AG09319 (cell line): ENCODE results near the gene NNT.

Source experiments
- DNase-seq: peaks from one replicate; pipeline ENCODE4 v3.0.0-alpha.2; 2010; ENCODE audit warnings: low read depth; ENCODE audit errors: extremely low read depth
- CTCF ChIP-seq: IDR thresholded peaks from 2 replicates; pipeline ENCODE4 v1.5.1; 2011; ENCODE audit warnings: low read depth, mild to moderate bottlenecking, inconsistent platforms, low read length, moderate library complexity

NNT gene

GRCh38 chr5:43631182-43631910, 28.4 kb downstream of the NNT start:
- peak; percentile 71 for TF ChIP-seq CTCF
- DNase-seq, result peak; percentile 57

- no peak for DNase-seq
- no peak for TF ChIP-seq CTCF
These were observed 31.6 kb downstream of the NNT start for GRCh38 chr5:43634621-43635020.

DNA sequence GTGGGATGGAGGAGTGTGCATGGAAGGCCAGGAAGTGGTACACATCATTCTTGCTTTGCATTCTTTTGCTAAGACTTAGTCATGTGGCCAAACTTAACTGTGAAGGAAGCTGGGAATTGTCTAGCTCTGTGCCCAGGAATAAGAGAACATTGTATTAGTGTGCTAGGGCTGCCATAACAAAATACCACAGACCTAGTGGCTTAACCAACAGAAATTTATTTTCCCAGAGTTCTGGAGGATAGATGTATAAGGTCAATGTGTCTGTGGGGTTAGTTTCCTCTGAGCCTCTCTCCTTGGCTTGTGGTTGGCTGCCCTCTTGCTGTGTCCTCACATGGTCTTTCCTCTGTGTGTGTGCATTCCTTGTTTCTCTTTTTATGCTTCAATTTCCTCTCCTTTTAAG, 32.4 kb downstream of the NNT start:
- no peak for DNase-seq
- TF ChIP-seq CTCF, result no peak

- TF ChIP-seq CTCF, result no peak
- DNase-seq, result no peak
These were observed 33.1 kb downstream of the NNT start for GRCh38 chr5:43636076-43636475.

- no peak for DNase-seq
- no peak for TF ChIP-seq CTCF
These were observed 34.4 kb downstream of the NNT start for GRCh38 chr5:43637416-43637815.

DNA sequence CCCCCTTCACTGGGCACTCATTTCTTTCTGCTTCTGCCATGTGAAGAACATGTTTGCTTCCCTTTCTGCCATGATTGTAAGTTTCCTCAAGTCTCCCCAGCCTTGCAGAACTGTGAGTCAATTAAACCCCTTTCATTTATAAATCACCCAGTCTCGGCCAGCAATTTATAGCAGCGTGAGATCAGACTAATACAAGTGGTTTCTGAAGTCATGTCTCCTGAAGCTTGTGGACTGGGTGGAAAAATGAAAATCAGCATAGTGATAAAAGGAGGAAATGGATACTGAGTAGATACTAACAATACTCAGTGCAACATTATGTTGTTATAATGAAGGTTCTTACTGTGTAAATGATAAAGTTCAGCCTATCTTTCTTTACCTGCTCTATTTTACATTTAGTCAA, 35.1 kb downstream of the NNT start:
- no peak for TF ChIP-seq CTCF
- DNase-seq, result no peak

DNA sequence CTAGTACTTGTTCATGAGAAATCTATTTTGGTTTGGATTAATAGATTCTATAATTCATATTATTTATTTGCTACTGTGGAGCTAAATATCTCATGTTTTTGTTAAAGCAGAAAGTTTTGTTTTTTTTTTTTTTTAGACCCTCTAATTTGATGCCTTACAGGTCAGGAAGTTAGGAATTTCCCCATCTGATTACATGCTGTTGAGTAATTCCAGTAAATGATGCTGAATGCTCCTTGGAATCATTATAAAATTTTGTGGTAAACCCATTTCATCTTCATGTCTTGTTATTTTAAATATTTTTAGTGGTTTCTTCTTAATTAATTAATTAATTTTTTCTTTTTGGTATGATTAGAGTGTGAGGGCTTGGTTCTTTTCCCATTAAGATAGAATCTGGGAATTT, 35.6 kb downstream of the NNT start:
- no peak for TF ChIP-seq CTCF
- DNase-seq, result no peak
